NCI-H2196 (cell line): ENCODE measurements around the gene PHETA2.
"Not testable (repeated sequence)": the region's sequence is repeated elsewhere in the genome, so short reads cannot be mapped to it uniquely, and the experiment has no call there.

ENCODE experiments used
- DNase-seq: peaks from one replicate; lab custom pipeline; 2025; ENCODE audit not compliant: unreplicated experiment; lab: John Stamatoyannopoulos, UW

PHETA2 gene

DNA sequence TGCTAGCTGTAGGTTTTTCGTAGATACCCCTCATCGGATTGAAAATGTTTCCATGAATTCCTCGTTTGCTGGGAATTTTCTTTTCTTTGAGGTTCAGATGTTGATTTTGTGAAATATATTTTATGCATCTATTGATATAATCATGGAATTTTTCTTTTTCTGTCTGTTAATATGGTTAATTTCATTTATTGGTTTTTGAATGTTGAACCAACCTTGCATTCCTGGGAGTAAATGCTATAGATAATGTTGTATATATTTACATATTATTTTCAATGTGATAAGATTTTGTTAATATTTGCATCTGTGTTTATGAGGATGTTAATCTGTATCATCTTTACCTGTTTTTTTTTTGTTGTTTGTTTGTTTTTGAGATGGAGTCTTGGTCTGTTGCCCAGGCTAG lies 27.2 kb downstream of the PHETA2 start:
- no peak for DNase-seq

DNA sequence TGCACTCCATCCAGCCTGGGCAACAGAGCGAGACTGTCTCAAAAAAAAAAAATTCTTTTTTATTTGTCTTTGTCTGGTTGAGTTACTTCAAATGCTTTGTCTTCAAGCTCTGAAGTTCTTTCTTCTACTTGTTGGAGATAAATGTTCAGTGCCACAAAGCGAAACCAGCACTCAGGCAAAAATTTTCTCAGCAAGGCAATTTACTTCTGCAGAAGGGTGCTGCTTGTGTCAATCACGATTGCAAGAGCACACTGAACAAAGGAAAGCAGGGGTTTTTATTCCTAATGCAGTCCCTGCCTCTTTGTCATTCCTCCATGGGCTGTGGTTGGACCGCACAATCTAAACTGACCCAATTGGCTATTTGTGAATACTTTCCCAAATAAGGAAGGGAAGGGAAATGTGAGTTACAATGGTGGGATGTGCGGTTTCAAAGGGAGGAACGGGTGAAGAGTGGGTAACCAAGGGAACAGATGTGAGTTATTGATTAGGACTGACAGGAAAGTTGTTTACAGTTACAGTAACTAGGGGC lies 30.3 kb downstream of the PHETA2 start:
- DNase-seq = not testable (repeated sequence)

DNA sequence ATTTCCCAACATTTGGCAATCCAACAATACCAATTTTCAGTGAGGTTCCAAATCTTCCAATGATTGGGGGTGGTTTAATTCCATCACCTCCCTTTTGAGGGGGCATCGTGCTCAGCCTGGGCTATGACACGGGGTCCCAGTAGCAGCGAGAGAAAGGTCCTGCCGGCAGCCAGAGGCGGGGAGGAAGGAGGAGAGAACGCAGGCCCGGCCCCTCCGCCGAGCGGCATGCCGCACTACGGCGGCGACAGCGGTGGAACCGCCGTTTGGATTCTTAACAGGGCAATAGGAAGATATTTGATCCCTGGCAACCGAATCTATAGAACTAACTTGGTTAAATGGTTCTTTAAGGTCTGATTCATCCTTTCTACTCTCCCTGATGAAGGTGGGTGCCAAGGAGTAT lies 34.8 kb downstream of the PHETA2 start:
- DNase-seq = no peak

GRCh38 chr22:42111798-42112197 lies 37.8 kb downstream of the PHETA2 start:
- no peak for DNase-seq

- DNase-seq = not testable (repeated sequence)
These were observed 38.7 kb downstream of the PHETA2 start for GRCh38 chr22:42112793-42113192.

DNA sequence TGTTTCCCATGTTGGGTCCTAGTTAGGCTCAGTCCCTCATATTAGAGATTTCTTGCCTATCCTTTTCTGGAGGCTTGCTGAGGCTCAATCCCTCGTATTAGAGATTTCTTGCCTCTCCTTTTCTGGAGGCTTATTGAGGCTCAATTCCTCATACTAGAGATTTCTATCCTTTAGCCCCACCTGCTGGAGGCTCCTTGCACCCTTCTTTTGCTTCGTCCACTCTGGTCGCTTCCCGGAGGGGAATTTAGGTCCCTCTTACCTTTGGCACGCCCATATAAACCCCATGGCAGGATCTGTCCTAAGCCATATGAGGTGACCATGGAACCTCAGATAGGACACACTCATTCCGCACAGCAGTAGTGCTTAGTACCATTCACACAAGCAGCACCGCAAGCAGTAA lies 40.7 kb downstream of the PHETA2 start:
- no peak for DNase-seq

DNA sequence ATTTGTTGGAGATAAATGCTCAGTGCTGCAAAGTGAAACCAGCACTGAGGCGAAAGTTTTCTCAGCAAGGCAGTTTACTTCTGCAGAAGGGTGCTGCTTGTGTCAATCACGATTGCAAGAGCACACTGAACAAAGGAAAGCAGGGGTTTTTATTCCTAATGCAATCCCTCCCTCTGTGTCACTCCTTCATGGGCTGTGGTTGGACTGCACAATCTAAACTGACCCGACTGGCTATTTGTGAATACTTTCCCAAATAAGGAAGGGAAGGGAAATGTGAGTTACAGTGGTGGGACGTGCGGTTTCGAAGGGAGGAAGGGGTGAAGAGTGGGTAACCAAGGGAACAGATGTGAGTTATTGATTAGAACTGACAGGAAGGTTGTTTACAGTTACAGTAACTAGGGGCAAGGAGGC lies 41.4 kb downstream of the PHETA2 start:
- not testable (repeated sequence) for DNase-seq

GRCh38 chr22:42116848-42117424 lies 42.9 kb downstream of the PHETA2 start:
- DNase-seq = no peak

- DNase-seq = not testable (repeated sequence)
These were observed 46.4 kb downstream of the PHETA2 start for GRCh38 chr22:42120231-42121021.

GRCh38 chr22:42123529-42123928 lies 49.5 kb downstream of the PHETA2 start:
- DNase-seq = not testable (repeated sequence)

DNA sequence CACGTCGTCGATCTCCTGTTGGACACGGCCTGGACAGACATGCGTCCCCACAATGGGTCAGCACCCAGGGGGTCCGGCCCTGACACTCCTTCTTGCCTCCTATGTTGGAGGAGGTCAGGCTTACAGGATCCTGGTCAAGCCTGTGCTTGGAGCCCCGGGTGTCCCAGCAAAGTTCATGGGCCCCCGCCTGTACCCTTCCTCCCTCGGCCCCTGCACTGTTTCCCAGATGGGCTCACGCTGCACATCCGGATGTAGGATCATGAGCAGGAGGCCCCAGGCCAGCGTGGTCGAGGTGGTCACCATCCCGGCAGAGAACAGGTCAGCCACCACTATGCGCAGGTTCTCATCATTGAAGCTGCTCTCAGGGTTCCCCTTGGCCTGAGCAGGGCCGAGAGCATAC lies 53.6 kb downstream of the PHETA2 start:
- DNase-seq = no peak

GRCh38 chr22:42128007-42128406 lies 54.0 kb downstream of the PHETA2 start:
- DNase-seq = not testable (repeated sequence)
